AG10803 (cell line): ENCODE measurements around the gene OR4D10.

Experiments used
- DNase-seq: peaks from one replicate; pipeline ENCODE4 v3.0.0; 2010; ENCODE audit warnings: low read depth
- H3K4me3 ChIP-seq: 2 replicates; pipeline ENCODE4 v1.5.1; 2011; ENCODE audit warnings: mild to moderate bottlenecking, low read length, control low read depth
- TF ChIP-seq, protein P1 (sequence below): conservative IDR thresholded peaks from 2 replicates; pipeline ENCODE4 v1.5.1; 2011; ENCODE audit warnings: mild to moderate bottlenecking, low read length, control low read depth, inconsistent platforms

OR4D10 gene

DNA sequence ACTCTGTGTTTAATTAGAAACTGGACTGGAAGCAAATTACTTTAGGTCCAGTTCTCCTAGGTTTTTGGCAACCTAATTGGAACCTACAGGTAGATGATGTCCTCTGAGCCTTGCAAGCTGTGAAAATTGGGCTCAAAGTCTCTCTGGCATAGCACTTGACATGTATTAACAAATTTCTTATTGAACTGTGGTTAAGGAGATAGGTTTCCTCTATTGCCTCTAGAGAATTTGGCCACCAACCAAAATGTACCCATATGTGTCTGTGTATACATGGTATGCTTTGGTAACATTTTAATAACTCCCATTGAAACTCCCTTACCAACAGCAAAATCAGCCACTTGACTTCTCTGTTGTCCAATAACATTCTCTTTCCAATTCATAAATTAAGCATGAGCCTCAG, at the start of gene OR4D10:
Gene OR4D10 (plus strand): TSS at position 301 of the 400 bp plus-strand sequence. CDS start 4,115 bp downstream, outside the sequence.
- no peak for DNase-seq
- TF ChIP-seq, protein P1, sequence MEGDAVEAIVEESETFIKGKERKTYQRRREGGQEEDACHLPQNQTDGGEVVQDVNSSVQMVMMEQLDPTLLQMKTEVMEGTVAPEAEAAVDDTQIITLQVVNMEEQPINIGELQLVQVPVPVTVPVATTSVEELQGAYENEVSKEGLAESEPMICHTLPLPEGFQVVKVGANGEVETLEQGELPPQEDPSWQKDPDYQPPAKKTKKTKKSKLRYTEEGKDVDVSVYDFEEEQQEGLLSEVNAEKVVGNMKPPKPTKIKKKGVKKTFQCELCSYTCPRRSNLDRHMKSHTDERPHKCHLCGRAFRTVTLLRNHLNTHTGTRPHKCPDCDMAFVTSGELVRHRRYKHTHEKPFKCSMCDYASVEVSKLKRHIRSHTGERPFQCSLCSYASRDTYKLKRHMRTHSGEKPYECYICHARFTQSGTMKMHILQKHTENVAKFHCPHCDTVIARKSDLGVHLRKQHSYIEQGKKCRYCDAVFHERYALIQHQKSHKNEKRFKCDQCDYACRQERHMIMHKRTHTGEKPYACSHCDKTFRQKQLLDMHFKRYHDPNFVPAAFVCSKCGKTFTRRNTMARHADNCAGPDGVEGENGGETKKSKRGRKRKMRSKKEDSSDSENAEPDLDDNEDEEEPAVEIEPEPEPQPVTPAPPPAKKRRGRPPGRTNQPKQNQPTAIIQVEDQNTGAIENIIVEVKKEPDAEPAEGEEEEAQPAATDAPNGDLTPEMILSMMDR: no peak
- H3K4me3 ChIP-seq: no peak within 1 kb of the TSS

DNA sequence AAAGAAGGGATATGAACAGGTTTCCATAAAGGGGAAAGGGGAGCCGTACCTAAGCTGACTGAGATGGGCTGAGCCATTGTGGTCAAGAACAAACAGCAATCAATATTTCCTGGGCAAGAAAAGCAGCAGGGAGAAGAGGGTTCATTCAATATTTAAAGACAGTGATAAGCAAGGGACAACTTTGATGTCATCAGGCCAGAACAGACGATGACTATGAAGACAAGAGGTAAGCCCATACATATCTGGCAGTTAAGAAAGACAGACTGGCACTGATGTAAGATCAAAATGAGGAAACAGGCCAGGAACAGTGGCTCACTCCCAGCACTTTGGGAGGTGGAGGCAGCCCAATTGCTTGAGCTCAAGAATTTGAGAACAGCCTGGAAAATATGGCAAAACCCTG, 49.3 kb upstream of the OR4D10 start:
- DNase-seq: no peak
- H3K4me3 ChIP-seq: no peak overlapping the region
- TF ChIP-seq, protein P1: no peak

DNA sequence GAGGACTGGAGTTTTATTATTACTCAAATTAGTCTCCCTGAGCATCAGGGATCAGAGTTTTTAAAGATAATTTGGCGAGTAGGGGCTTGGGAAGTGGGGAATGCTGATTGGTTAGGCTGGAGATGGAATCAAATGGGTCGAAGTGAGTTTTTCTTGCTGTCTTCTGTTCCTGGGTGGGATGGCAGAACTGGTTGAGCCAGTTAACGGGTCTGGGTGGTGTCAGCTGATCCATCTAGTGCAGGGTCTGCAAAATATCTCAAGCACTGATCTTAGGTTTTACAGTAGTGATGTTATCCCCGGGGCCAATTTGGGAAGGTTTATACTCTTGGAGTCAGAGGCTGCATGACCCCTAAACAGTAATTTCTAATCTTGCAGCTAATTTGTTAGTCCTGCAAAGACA, 48.0 kb upstream of the OR4D10 start:
- TF ChIP-seq, protein P1: no peak
- H3K4me3 ChIP-seq: no peak overlapping the region
- no peak for DNase-seq

DNA sequence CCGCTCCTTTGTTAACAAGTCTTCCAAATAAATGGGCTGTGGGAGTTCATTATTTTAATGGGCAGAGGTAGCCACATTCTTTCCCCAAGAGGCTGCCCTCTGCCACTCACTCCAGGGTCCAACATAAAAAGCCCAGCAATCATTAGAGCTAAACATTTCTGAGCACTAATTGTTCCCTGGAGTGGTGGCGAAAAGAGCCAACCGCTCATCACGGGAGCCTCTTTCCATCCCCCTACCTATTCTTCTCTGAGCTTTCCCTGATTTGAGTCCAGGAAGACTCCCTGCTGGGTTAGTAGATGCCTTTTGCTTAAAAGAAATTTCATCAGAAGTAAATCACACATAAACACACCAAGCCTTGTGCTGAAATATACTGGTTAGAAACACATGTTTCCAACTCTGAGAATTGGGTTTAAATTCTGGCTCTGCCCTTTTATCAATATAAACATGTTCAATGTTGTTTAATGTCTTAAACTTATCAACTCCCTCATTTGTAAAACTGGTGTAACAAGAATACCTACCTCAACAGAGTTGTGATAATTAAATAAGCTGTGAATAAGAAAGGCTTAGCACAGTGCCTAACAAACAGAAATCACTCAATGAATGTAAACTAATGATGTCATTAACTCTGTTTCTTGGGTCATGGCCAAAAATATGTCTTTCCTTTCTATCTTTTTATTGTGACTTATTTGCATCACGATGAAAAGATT, 46.6 kb upstream of the OR4D10 start, which contains the start of gene OR5A2:
Gene OR5A2 (minus strand): TSS at position 53 of the 707 bp plus-strand sequence. CDS start 3,460 bp downstream, outside the sequence.
- TF ChIP-seq, protein P1: no peak
- H3K4me3 ChIP-seq: no peak within 1 kb of the TSS
- no peak for DNase-seq

DNA sequence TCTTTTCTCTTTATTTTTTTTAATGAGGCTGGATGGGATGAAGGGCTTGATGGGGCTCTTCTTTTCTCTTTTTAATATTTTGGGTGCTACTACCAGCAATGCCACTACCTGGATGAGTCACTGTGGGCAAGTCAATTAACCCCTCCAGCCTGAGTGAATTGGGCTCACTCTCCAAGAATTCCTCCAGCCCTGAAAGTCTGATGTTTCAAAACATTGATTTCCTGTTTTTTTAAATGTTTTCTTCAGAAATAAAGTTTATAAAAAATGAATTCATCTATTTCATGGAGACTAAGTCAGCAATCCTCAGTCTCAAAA, 46.1 kb upstream of the OR4D10 start:
- TF ChIP-seq, protein P1: no peak
- H3K4me3 ChIP-seq: no peak overlapping the region
- DNase-seq: no peak

DNA sequence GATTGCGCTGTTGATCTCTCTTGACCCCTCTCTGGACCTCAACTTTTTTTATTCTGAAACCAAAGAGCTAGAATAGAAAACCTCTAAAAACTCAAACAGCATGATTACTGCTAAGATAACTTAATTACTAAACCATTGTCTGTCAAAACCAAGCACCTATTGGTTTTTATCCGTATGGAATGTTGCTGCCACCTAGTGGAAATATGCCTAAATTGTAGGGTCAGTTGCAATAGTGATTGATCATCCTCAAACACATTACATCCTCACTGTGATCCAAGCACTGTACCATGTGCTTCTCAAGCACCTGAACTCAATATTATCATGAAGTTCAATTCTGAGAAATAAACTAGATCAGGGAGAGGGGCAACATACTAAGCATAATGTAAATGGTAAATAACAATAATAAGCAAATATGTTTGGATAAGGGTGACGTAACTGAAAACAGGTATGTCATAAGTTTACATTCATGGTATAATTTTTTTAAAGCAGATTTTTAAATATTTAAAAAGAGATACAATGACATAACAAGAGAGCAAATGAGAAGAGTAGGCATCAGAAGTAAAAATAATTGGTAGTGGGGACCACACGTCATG, 43.1 kb upstream of the OR4D10 start:
- peak; percentile 36 for DNase-seq
- TF ChIP-seq, protein P1: peak; percentile 75
- H3K4me3 ChIP-seq: no peak overlapping the region

DNA sequence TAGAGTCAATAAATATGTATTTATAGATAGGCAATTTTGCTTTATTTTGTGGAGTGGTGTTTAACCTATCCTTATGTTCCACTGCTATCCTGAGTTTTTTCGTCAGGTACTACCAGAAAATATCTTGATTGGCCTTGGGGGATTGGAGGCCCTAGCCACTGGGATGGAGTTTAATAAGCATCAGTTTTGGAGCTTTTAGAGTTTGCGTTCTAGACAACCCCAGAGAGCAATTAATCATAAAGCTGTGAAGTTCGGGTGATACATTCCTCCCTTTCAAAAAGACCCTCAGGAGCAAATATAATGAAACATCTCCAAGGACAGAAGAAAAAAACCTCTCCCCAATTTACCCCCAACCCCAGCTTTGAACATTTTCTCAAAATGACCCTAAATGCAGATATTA, 36.9 kb upstream of the OR4D10 start, which contains the start of gene OR5A1:
Gene OR5A1 (plus strand): TSS at position 301 of the 400 bp plus-strand sequence. CDS start 6,700 bp downstream, outside the sequence.
- TF ChIP-seq, protein P1: no peak

More for the DNA sequence above, 36.9 kb upstream of the OR4D10 start, which contains the start of gene OR5A1:
- no peak within 1 kb of the TSS for H3K4me3 ChIP-seq
- no peak for DNase-seq
